ENCODE results near the gene INAVA. TPM values are rescaled to one million over a fixed set of nuclear protein-coding genes. Genes with fewer than 3 reads are reported as not detected.

The INAVA gene
- total and polyA plus RNA-seq, 12 donors = 0.03 to 0.46 (median 0.22) TPM; not detected in 6

- 75 to 92% (median 89%) methylated on average over 3 of the region's 3 CpGs for WGBS, 4 donors
- intact Hi-C loops (cut with DNase I) = no loop called here
These were observed 52.4 kb downstream of the INAVA start for GRCh38 chr1:200947059-200947566.

GRCh38 chr1:200949626-200950025, 54.9 kb downstream of the INAVA start:
- H3K36me3 ChIP-seq (replicated peaks in 1 of 2) = no peaks in the 10 kb centered on the region
- no peak for TF ChIP-seq POLR2A (IDR thresholded peaks at IDR 0.05)
- no peak for TF ChIP-seq CTCF (IDR thresholded peaks at IDR 0.05)
- H3K27me3 ChIP-seq = no peaks in the 10 kb centered on the region
- no peaks in the 10 kb centered on the region for H3K4me1 ChIP-seq (replicated peaks in 1 of 2)
- no peak overlapping the region for H3K27ac ChIP-seq
- WGBS, 4 donors = 88 to 93% (median 90%) methylated on average over 3 to 8 of the region's 8 CpGs
- intact Hi-C loops (cut with DNase I) = no loop called here
- DNase-seq = no peak
- no peaks in the 10 kb centered on the region for H3K9me3 ChIP-seq (replicated peaks in 1 of 3)
- H3K4me3 ChIP-seq = no peak overlapping the region

More at GRCh38 chr1:200947059-200947566, 52.4 kb downstream of the INAVA start:
- no peak for TF ChIP-seq POLR2A (IDR thresholded peaks at IDR 0.05)
- TF ChIP-seq CTCF (IDR thresholded peaks at IDR 0.05) = no peak
- Histone ChIP-seq H3K9me3 (replicated peaks in 1 of 3) (no peaks in the 10 kb centered on the region), H3K36me3 (replicated peaks in 1 of 2) (no peaks in the 10 kb centered on the region), H3K27me3 (no peaks in the 10 kb centered on the region), H3K4me1 (replicated peaks in 1 of 2) (no peaks in the 10 kb centered on the region), H3K4me3 (no peak overlapping the region), H3K27ac (no peak overlapping the region)
- no peak for DNase-seq

- intact Hi-C loops (cut with DNase I) = no loop called here
- WGBS, 4 donors = 79 to 89% (median 85%) methylated on average over 2 of the region's 2 CpGs
- H3K27ac ChIP-seq = no peak overlapping the region
- TF ChIP-seq CTCF (IDR thresholded peaks at IDR 0.05) = no peak
- H3K4me3 ChIP-seq = no peak overlapping the region
- no peaks in the 10 kb centered on the region for H3K27me3 ChIP-seq
- H3K36me3 ChIP-seq (replicated peaks in 1 of 2) = no peaks in the 10 kb centered on the region
- no peak for DNase-seq
- no peaks in the 10 kb centered on the region for H3K9me3 ChIP-seq (replicated peaks in 1 of 3)
- no peaks in the 10 kb centered on the region for H3K4me1 ChIP-seq (replicated peaks in 1 of 2)
These were observed 56.3 kb downstream of the INAVA start for GRCh38 chr1:200951016-200951415.

- Histone ChIP-seq H3K36me3 (replicated peaks in 1 of 2) (no peaks in the 10 kb centered on the region), H3K4me1 (replicated peaks in 1 of 2) (no peaks in the 10 kb centered on the region), H3K4me3 (no peak overlapping the region), H3K27me3 (no peaks in the 10 kb centered on the region), H3K9me3 (replicated peaks in 1 of 3) (no peaks in the 10 kb centered on the region), H3K27ac (no peak overlapping the region)
- WGBS, 4 donors = 87 to 89% (median 88%) methylated on average over 3 of the region's 3 CpGs
- intact Hi-C loops (cut with DNase I) = no loop called here
- TF ChIP-seq CTCF (IDR thresholded peaks at IDR 0.05) (no peak), POLR2A (IDR thresholded peaks at IDR 0.05) (no peak)
- no peak for DNase-seq
These were observed 59.7 kb downstream of the INAVA start for GRCh38 chr1:200954434-200954833.

All from adrenal gland (tissue), 12 donors.